NCI-H510A treated with DMSO at 0.1 percent for 48 hours (cell line): ENCODE measurements around the gene NKX1-1.

Experiments used
- DNase-seq: peaks from one replicate; lab custom pipeline; 2025; lab: John Stamatoyannopoulos, UW

Gene NKX1-1

GRCh38 chr4:1416948-1417260 lies 10.7 kb upstream of the NKX1-1 start:
- DNase-seq = no peak

GRCh38 chr4:1416051-1416947 lies 10.1 kb upstream of the NKX1-1 start:
- no peak for DNase-seq

- no peak for DNase-seq
Measured at GRCh38 chr4:1415681-1415981, 9.4 kb upstream of the NKX1-1 start.

DNA sequence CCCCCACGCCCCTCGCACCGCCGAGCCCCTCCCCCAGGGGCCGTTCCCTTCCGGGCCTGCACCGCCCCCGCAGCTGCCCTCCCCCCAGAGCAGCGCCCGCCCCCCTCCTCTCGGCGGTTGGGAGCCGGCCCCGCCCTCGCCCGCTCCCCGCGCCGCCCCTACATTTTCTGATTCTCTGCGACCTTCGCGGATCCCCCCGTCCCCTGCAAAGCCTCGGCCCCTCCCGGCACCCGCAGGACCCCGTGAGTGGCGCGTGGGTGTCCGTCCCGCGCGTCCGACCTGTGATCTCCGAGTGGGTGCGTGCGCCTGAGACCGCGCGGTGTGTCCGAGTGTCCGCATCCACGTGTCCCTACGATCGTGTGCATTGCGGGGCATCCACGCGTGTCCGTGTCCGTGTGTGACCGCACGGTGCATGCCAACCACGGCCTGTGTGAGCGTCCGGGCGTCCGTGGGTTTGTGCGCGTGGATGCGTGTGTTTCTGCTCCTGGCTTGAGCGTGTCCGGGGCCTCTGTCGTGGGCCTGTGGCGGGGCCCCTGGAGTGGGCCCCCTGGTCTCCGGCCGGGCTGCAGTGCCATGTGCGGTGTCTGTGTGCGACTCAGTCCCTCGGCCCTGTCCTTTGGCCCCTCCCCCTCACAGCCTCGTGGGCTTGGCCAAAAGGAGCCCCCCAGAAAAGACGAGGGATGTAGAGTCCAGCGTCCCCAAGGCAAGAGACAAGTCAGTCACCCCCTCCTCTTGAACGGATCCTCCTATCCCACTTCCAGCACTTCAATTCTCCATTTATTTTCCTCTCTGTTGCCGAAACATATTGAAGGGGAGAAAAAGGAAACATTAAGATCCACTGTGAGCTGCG lies 8.8 kb upstream of the NKX1-1 start:
- DNase-seq = no peak

GRCh38 chr4:1413687-1414479 lies 7.6 kb upstream of the NKX1-1 start:
- no peak for DNase-seq

DNA sequence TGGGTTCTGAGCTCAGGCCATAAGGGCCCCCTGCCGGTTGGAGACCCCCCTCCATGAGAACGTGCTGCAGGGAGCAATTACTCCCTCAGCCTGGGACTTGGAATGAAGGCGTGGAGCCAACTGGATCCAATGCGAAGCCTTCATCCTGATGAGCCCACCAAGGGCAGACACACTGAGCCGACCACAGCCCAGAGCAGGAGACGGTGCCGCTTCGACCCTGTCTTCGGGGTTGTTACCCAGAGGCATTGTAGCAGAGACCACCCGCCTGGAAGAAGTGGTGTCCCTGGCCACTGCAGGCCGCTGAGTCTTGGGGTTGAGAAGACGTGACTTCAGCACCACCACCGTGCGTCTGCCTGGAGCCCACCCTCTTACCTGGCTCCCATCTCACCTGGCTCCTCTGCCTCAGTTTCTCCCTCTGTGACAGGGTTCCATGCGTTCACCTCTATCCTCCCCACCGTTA lies 7.0 kb upstream of the NKX1-1 start:
- DNase-seq = no peak

- DNase-seq = no peak
Measured at GRCh38 chr4:1412376-1413203, 6.3 kb upstream of the NKX1-1 start.

GRCh38 chr4:1411436-1412375 lies 5.5 kb upstream of the NKX1-1 start:
- no peak for DNase-seq

DNA sequence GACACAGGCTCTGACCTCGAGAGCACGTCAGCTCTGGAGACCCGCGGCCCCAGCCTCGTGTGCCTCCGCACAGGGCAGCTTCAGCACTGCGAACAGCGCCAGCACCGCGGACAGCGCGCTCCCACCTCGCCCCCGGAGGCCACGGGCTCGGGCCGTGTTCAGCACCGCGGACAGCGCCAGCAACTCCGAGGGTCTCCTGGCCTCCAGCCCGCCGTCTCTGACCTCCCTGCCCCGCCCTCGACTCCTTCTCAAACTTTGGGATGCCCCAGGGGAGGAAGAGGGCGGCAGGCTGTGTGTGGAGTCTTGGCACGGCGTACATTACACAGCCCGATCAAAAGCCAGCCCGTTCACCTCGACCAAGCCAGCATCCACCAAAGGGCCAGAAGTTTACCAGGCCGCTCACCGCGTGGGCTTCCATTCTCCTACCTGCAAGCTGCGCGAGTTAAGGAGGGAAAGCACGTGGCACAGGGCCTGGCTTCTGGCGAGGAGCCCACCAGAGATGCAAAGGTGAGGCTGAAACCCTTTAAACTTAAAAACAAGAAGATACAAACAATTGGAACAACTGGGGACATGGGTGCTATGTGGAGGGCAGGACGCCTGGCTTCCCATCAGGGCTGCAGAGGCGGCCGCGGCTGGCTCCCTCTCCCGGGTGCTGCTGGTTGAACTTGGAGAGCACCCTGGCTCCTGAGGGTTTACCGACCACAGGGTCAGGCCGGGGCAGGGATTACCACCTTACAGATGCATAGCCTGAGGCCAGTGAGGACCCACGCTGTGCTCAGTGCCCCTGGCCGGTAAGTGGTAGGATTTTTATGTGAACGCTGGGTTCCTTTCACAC lies 4.5 kb upstream of the NKX1-1 start:
- no peak for DNase-seq

DNA sequence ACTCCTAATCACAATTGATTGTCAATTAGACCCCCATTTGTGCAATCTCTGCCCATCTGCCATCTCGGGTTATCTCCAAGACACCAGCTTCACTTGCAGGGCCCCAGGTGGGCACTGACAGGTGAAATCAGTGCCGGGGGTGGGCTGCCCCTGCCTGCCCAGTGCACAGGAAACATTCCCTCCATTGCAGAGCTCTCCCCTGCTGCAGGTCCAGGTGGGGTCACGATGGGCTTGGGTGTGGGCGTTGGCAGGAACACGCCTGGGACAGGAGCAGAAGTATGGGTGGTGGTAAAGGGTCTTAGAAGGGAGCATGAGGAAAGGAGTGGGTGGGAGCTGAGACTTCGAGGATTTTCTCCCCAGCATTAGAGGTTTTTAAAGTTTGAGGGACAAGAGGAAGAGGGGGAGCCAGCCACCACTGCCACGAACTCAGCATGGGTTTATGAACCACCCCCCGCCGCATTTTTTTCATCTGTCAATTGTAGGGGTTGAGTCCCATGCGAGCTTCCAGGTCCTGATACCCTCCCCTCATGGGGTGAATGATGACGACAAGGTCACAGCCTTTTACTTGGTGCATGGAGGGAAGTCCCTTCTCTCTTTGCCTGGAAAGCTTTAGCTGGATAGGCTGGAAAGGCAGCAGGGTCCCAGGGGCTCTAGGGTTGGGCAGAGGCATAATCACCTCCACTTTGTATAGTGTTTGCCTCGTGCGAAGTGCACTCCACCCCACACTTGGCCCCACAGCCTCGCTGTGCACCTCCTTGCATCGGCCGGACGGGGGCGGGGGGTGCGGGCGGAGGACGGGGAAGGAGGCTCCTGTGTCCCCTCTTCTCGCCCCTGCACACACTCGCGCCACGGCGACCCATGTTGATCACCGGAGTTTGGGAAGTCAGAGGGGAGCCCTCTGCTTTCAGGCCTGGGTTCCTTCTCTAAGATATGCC lies 3.5 kb upstream of the NKX1-1 start:
- no peak for DNase-seq

DNA sequence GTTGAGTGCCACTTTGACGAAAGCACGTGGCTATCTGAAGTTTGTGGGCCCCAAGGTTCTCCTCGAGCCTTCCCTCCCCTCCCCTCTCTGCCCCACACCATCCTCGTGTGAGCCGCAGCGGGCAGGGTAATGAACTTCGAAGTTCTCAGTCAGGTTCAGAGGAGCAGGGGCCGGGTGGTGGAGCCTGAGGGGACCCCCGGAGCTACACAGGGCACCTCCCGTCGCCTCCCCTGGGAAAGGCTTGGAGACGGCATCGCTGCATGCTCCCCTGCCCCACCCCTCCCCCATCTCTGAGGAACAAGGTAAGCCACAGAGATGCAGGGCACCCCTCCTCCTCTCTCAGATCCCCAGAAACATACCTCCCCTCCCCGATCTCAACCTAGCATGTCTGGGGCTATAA lies 2.8 kb upstream of the NKX1-1 start:
- no peak for DNase-seq

DNA sequence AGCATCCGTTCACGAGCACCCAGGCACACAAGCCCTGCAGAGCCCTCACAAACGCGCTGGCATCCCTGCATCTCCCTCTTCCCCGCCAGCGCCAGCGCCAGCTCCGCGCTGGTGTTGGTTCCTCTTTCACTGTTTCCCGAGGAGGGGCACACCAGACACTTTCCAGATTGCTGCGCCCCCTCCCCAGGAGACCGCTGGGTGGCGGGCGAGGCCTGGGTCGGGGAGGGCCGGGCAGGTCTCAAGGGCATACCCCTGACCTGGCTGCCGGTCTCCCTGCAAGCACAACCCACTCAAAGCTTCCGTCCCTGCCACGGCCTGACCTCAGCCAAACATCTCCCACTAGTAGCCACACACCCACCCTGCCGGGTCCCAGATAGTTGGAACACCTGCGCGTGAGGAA lies 2.2 kb upstream of the NKX1-1 start:
- DNase-seq = no peak

DNA sequence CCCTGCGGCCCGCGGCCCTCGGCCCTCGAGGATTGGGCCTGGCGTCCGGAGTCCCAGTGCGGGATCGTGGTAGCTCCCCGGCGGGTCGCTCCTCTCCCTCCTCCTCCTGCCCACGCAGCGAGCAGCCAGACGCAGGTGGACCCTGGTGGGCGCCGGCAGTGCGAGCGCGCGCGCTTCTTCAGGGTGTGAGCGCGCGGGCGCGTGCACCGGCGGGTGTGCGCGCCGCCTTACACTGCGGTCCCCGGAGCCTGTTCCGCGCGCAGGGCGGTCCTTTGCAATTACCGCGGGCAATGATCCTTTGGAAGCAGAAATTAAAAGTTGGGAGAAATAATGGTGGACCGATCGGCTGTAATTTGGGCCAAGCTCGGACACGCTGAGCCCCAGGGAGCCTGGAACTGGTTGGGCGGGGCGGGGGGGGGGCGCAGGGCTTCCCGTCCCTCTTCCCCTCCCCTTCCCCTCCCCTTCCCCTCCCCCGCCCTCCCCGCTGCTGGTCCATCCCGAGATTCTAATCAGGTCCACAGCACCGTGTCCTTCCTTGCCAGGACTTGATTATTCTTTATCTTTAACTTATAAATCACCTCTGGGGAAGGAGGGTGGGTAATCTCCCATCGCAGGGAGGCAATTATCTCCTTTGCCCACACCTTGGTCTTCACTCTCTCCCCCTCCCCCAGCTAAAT lies 1.6 kb upstream of the NKX1-1 start:
- DNase-seq = no peak

- DNase-seq = no peak
Measured at GRCh38 chr4:1406981-1407656, 877 bp upstream of the NKX1-1 start.

DNA sequence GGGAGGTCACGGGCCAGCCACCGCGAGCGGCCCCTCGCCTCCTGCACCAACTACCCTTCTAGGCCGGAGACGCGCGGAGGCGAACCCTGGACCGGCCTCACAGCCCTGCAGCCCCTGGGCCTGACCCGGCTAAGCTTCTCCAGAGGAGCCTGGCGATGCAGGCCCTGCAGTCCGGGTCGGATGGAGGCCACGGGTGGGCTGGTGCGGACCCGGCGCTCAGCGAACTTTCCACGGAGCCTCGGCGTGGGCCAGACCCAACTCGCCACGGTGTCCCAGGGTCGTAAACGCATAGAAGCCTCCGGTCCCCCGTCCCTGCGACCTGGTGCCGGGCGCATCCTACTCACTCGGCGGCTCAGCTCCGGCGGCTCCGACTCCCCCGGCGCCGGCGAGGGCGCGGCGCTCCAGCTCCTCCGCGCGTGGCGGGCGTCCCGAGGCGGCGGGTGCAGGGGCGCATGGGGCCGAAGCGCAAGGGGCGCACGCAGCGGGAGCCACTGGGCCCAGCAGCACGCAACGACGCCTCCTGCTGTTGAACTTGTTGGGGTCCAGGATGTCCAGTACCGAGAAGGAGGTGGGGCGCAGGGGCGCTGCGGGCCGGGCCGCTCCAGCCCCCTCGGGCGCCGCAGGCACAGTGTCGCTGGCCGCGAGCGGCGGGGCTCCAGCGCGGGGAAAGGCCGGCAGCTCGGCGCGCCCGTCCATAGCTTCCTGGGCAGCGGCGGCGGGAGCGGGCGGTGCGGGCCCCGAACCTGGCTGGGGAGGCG lies 427 bp downstream of the NKX1-1 start:
- no peak for DNase-seq

GRCh38 chr4:1405254-1405635 lies 997 bp downstream of the NKX1-1 start:
- DNase-seq = no peak
